Neural crest cell (in vitro differentiated cells): Measurements from ENCODE around the gene PXDN. TPM values are rescaled to one million over a fixed set of nuclear protein-coding genes. Genes with fewer than 3 reads are reported as not detected.

ENCODE experiments used
- DNase-seq: peaks from one replicate; pipeline ENCODE4 v3.0.0; 2021; ENCODE audit warnings: low read depth, mixed read lengths, low spot score
- H3K27ac Mint-ChIP-seq: one replicate; pipeline ENCODE4 v1.8.0; 2021; ENCODE audit warnings: mild to moderate bottlenecking, mixed read lengths; ENCODE audit not compliant: unreplicated experiment
- H3K27me3 Mint-ChIP-seq: 2 replicates; pipeline ENCODE4 v1.8.0; 2021; ENCODE audit warnings: low read depth, mild to moderate bottlenecking, mixed read lengths
- H3K36me3 Mint-ChIP-seq: 2 replicates; pipeline ENCODE4 v1.8.0; 2021; ENCODE audit warnings: low read depth, mild to moderate bottlenecking, mixed read lengths
- H3K4me1 Mint-ChIP-seq: 2 replicates; pipeline ENCODE4 v1.8.0; 2021; ENCODE audit warnings: mixed read lengths
- H3K4me3 Mint-ChIP-seq: one replicate; pipeline ENCODE4 v1.8.0; 2021; ENCODE audit warnings: mild to moderate bottlenecking, mixed read lengths
- H3K9me3 Mint-ChIP-seq: 2 replicates; pipeline ENCODE4 v1.8.0; 2021; ENCODE audit warnings: mixed read lengths
- total RNA-seq: library from RNA; stranded (reverse); gene quantifications from 2 replicates; pipeline ENCODE4 v1.2.1, GENCODE V29; 2021
- TF ChIP-seq, protein P1 (sequence below): fragments of 200-600 bp; sonication (generic); conservative IDR thresholded peaks from 2 replicates; pipeline ENCODE4 v1.5.0; 2021; ENCODE audit warnings: antibody characterized with exemption, mild to moderate bottlenecking

PXDN gene
- total RNA-seq, 1 donor from 2014 or later: 218 TPM

DNA sequence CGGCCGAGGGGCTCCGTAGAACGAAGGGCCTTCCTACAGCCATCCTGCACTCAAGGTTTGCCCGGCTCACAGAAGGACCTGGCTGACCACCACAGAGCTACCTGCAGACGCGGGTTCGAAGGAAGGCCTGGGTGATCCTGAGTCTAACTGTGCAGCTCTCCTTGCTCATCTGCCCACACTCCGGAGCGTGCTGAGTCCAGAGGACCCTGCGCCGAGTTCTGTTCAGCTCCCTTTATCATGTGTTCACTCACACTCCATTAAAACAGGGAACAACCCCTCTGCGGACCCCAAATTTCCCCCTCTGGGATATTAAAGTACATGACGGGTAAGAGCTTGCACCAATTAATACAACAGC is 138.3 kb downstream of the PXDN start:
- Mint-ChIP-seq H3K9me3 (no peaks in the 10 kb centered on the region), H3K27ac (no peak overlapping the region), H3K4me1 (peaks cover 15% of the 10 kb centered on the region), H3K4me3 (no peak overlapping the region), H3K27me3 (peaks cover 16% of the 10 kb centered on the region), H3K36me3 (no peaks in the 10 kb centered on the region)
- TF ChIP-seq, protein P1, sequence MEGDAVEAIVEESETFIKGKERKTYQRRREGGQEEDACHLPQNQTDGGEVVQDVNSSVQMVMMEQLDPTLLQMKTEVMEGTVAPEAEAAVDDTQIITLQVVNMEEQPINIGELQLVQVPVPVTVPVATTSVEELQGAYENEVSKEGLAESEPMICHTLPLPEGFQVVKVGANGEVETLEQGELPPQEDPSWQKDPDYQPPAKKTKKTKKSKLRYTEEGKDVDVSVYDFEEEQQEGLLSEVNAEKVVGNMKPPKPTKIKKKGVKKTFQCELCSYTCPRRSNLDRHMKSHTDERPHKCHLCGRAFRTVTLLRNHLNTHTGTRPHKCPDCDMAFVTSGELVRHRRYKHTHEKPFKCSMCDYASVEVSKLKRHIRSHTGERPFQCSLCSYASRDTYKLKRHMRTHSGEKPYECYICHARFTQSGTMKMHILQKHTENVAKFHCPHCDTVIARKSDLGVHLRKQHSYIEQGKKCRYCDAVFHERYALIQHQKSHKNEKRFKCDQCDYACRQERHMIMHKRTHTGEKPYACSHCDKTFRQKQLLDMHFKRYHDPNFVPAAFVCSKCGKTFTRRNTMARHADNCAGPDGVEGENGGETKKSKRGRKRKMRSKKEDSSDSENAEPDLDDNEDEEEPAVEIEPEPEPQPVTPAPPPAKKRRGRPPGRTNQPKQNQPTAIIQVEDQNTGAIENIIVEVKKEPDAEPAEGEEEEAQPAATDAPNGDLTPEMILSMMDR: no peak
- no peak for DNase-seq

DNA sequence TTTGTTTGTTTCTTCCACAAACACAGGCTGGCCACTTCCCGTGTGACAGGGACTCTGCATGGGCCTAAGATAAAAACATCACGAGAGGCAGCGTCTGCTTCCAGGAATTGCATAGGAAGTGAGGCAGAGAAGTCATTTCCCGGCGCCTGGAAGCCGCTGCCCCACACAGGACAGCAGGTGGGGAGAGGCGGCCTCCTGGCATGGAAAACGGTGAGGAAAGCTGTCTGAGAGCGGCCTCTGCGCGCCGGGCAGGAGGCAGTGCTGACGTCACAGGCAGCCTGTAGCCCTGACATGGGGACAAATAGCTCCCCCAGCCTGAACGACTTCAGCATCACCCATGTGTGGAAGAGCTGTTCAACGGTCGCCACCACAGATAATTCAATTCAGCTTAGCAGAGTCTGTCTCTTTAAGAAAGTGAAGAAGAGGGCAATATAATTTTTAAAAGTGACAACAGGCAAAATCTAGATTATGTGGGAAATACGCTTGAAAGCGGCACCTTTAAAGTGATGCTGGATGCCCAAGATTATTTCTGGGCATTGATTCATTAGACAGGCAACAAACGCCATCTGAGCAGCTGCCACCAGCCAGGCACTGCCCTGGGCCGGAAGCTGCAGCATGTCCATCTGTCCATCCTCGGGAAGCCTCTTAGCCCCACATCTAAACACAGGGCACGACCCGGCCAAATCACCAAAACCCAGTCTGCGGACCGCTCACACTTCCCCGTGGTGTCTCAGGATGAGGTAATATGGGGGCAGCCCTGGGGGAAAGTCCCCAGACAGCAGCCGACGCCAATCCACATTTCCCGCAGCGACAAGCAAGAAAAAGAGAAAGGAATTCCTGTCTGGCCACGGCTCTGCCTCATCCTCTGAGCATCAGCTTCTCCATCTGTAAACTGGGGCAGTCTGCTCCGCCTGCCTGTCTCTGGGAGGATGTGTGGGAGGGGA is 138.9 kb downstream of the PXDN start:
- no peak overlapping the region for H3K27ac Mint-ChIP-seq
- no peak for DNase-seq

DNA sequence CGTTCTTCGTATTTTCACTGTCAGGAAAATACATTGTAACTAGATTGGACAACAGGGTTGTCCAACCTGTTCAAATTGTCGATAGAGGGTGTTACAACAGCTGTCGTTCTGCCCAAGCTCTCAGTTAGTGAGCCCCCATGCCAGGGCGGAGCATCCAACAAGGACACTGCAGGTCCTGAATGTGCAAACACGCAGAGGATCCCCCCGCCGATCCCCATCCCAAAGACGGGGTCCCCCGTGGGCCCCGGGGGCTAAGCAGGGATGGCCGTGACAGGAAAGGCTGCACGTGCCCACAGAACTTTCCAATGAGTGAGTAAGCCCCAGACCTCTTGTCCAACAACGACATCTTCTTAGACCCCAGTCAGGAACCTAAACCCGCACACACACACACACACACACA is 140.8 kb downstream of the PXDN start:
- Mint-ChIP-seq H3K27ac (no peak overlapping the region), H3K9me3 (no peaks in the 10 kb centered on the region), H3K4me1 (peaks cover 24% of the 10 kb centered on the region), H3K4me3 (no peak overlapping the region), H3K36me3 (no peaks in the 10 kb centered on the region), H3K27me3 (peaks cover 16% of the 10 kb centered on the region)
- TF ChIP-seq, protein P1: no peak
- no peak for DNase-seq

More for the DNA sequence above, 138.9 kb downstream of the PXDN start:
- Mint-ChIP-seq H3K4me3 (no peak overlapping the region), H3K4me1 (peaks cover 19% of the 10 kb centered on the region), H3K27me3 (peaks cover 16% of the 10 kb centered on the region), H3K9me3 (no peaks in the 10 kb centered on the region), H3K36me3 (no peaks in the 10 kb centered on the region)
- TF ChIP-seq, protein P1: no peak

DNA sequence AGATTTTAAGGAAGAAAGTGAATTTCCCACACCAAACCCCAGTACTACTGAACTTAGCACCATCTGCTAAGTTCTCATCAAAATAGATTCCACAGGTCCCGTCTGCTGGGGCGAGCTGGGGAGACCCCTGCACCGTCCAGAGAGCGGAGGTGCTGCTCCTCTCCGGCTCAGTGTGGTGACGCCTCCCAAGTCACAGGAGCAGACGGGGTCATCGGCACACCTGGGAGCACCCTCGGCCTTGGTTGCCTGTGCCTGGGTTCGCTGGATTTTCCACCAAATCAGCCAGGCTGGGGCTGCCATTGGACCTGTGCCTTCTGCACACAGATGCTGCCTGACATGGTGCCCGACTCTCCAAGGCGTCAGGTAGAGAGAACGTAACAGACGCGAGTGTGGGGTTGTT is 141.3 kb downstream of the PXDN start:
- TF ChIP-seq, protein P1: no peak
- Mint-ChIP-seq H3K27me3 (peaks cover 16% of the 10 kb centered on the region), H3K27ac (no peak overlapping the region), H3K4me3 (no peak overlapping the region), H3K36me3 (no peaks in the 10 kb centered on the region), H3K4me1 (peaks cover 24% of the 10 kb centered on the region), H3K9me3 (no peaks in the 10 kb centered on the region)
- no peak for DNase-seq

DNA sequence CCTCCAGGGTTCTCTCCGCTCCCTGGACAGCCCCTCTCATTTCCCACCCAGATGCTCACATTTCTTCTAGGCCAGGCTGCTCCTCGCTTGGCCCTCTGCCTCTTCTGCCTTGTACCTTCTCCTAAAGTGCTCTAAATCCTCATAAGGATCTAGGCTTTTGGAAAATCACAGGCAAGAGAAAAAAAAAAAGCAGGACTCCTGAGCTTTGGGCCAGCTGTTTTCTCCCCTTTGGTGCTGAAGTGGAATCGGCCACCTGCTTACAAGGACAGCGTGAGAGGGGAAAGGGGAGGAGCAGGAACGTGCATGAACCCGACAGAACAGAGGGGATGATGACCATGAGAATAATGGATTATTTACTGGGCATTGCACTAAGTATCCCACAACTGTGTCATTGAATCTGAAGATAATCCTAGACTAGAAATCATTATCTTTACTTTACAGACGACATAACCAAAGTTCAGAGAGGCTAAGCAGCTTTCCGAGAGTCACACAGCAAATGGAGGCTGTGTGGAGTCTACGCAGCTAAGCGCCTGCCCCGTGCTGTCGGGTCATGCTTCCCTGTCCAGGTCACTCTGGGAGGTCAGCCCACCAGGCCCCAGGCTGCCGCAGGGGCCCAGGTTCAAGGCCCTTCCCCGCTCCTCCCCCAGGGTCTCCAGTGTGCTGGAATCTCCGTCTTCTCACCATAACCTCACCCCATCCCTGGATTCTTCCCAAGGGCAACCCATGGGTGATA is 141.9 kb downstream of the PXDN start:
- Mint-ChIP-seq H3K9me3 (no peaks in the 10 kb centered on the region), H3K4me3 (no peak overlapping the region), H3K27ac (no peak overlapping the region), H3K27me3 (peaks cover 13% of the 10 kb centered on the region), H3K4me1 (peaks cover 24% of the 10 kb centered on the region), H3K36me3 (no peaks in the 10 kb centered on the region)
- DNase-seq: no peak
- TF ChIP-seq, protein P1: no peak
